GM23248 (cell line): ENCODE results near the gene LGI2. TPM values are rescaled to one million over a fixed set of nuclear protein-coding genes. Genes with fewer than 3 reads are reported as not detected.

ENCODE experiments used
- DNase-seq: peaks from one replicate; pipeline ENCODE4 v3.0.0-alpha.2; 2015
- H2AFZ ChIP-seq: fragments of 200-600 bp; sonication (generic); 2 replicates; pipeline ENCODE4 v1.6.1; 2016; ENCODE audit warnings: antibody characterized with exemption
- H3F3A ChIP-seq: fragments of 200-600 bp; sonication (generic); 2 replicates; pipeline ENCODE4 v1.6.1; 2016; ENCODE audit warnings: mild to moderate bottlenecking, antibody characterized with exemption, mixed run types; ENCODE audit not compliant: insufficient read depth
- H3K27ac ChIP-seq: fragments of 200-600 bp; sonication (generic); 2 replicates; pipeline ENCODE4 v1.5.1; 2016; ENCODE audit warnings: mild to moderate bottlenecking
- H3K27me3 ChIP-seq: fragments of 200-600 bp; sonication (generic); replicated peaks from 2 replicates; pipeline ENCODE4 v1.6.1; 2016; ENCODE audit warnings: mild to moderate bottlenecking; ENCODE audit not compliant: insufficient read depth
- H3K36me3 ChIP-seq: fragments of 200-600 bp; sonication (generic); 2 replicates; pipeline ENCODE4 v1.6.1; 2016; ENCODE audit warnings: low read depth, mild to moderate bottlenecking
- H3K4me1 ChIP-seq: fragments of 200-600 bp; sonication (generic); 2 replicates; pipeline ENCODE4 v1.6.1; 2016; ENCODE audit warnings: mild to moderate bottlenecking; ENCODE audit not compliant: insufficient read depth
- H3K4me2 ChIP-seq: fragments of 200-600 bp; sonication (generic); one replicate; pipeline ENCODE4 v1.6.1; 2016; ENCODE audit warnings: mild to moderate bottlenecking; ENCODE audit not compliant: unreplicated experiment
- H3K4me3 ChIP-seq: fragments of 200-600 bp; sonication (generic); 2 replicates; pipeline ENCODE4 v1.5.1; 2016; ENCODE audit warnings: mild to moderate bottlenecking
- H3K79me2 ChIP-seq: fragments of 200-600 bp; sonication (generic); 2 replicates; pipeline ENCODE4 v1.6.1; 2016; ENCODE audit warnings: mild to moderate bottlenecking; ENCODE audit not compliant: insufficient read depth
- H3K9ac ChIP-seq: fragments of 200-600 bp; sonication (generic); 2 replicates; pipeline ENCODE4 v1.6.1; 2016; ENCODE audit warnings: mild to moderate bottlenecking
- H3K9me2 ChIP-seq: fragments of 200-600 bp; sonication (generic); 2 replicates; pipeline ENCODE4 v1.6.1; 2016; ENCODE audit warnings: mixed run types, mild to moderate bottlenecking, moderate library complexity; ENCODE audit not compliant: insufficient read depth
- H3K9me3 ChIP-seq: fragments of 200-600 bp; sonication (generic); one replicate; pipeline ENCODE4 v1.6.1; 2017; ENCODE audit warnings: low read depth
- H4K20me1 ChIP-seq: fragments of 200-600 bp; sonication (generic); 2 replicates; pipeline ENCODE4 v1.6.0; 2016; ENCODE audit not compliant: insufficient read depth
- EZH2 ChIP-seq: fragments of 200-600 bp; sonication (generic); IDR thresholded peaks from 2 replicates; pipeline ENCODE4 v1.6.1; 2018; ENCODE audit warnings: antibody characterized with exemption, mild to moderate bottlenecking; ENCODE audit not compliant: insufficient read depth, poor library complexity, severe bottlenecking
- EZH2phosphoT487 ChIP-seq: fragments of 200-600 bp; sonication (generic); IDR thresholded peaks from 2 replicates; pipeline ENCODE4 v1.6.1; 2018; ENCODE audit warnings: antibody characterized with exemption, moderate library complexity, mild to moderate bottlenecking, low read depth; ENCODE audit not compliant: insufficient read depth
- whole genome bisulfite sequencing, 2 experiments: methylation state at CpG; one replicate each; pipeline ENCODE4 v1.1.6; 2015 to 2017; ENCODE audit warnings: low lambda C conversion rate in 2 of 2, low coverage in 1 of 2; ENCODE audit errors: missing lambda C conversion rate in 2 of 2; 5-methylcytosine and 5-hydroxymethylcytosine counted together
- in situ Hi-C: fragments of 300-500 bp; cut with MboI; formaldehyde crosslinking; loops from 2 replicates; pipeline ENCODE4 v1.15.0; 2020
- polyA plus RNA-seq: library from polyadenylated mRNA; unstranded; fragments of >200 nt; fragmentation: Nextera tagmentation; extraction: Ambion mirVana; gene quantifications from 2 replicates; pipeline ENCODE4 v1.2.1, GENCODE V29; 2016
- total RNA-seq: library from RNA; depleted of rRNA; stranded (reverse); fragments of >200 nt; shearing (Covaris generic); gene quantifications from 2 replicates; pipeline ENCODE4 v1.2.3, GENCODE V29; 2014

Gene LGI2
- total and polyA plus RNA-seq, 2 experiments from 2014 or later: not detected

DNA sequence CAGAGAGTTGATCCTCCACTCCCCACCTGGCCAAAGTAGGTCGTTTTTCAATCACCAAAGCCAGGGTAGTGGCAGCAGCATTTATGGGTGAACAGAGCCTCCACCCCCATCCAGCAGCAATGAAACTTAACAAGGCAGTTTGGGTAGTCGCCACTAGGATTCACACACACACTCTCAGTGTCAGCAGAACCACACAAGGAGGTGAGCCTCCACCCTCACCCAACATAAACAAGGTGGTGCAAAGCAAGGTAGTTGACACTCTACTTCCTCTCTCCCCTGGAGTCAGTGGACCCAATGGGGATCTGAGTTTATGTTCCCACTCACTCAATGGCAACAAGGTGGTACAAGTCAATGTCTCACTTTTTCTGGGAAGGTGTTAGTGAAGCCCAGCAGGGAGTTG lies 67.5 kb downstream of the LGI2 start:
- no peak overlapping the region for H3K4me3 ChIP-seq
- H3K36me3 ChIP-seq: no peaks in the 10 kb centered on the region
- no peaks in the 10 kb centered on the region for H3K27me3 ChIP-seq
- H3K9ac ChIP-seq: no peak overlapping the region
- no peak overlapping the region for H2AFZ ChIP-seq
- H3K9me3 ChIP-seq: no peaks in the 10 kb centered on the region
- H3K27ac ChIP-seq: no peak overlapping the region
- DNase-seq: no peak
- WGBS, 2 experiments: 21 to 34% methylated on average over 2 of the region's 2 CpGs
- no peaks in the 10 kb centered on the region for H3K9me2 ChIP-seq
- H3F3A ChIP-seq: no peaks in the 10 kb centered on the region
- in situ Hi-C loops: no loop called here
- no peaks in the 10 kb centered on the region for H3K4me1 ChIP-seq
- TF ChIP-seq EZH2 (no peak), EZH2phosphoT487 (no peak)
- no peaks in the 10 kb centered on the region for H3K79me2 ChIP-seq
- H4K20me1 ChIP-seq: no peaks in the 10 kb centered on the region
- H3K4me2 ChIP-seq: no peak overlapping the region

DNA sequence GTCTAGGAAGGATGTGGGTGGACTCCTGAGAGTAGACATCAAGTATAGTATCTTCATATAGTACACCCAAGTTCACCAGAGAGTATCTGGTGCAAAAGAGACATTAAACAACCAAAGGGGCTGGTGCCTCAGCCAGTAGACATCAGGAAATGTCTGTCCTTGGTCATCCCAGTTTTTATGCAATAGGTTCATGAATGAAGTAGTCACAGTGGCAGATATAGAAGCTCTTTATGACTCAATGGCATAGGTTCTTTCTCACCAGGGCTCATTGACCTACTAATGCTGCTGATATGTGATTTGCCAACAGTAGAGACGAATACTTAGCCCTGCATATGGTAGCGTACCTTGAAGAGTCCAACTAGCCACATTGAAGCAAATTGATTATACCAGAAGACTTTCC lies 72.9 kb downstream of the LGI2 start:
- in situ Hi-C loops: no loop called here
- no peak for TF ChIP-seq EZH2
- no peak for TF ChIP-seq EZH2phosphoT487
- Histone ChIP-seq H3K27ac (no peak overlapping the region), H3K4me3 (no peak overlapping the region), H3F3A (no peaks in the 10 kb centered on the region), H3K79me2 (no peaks in the 10 kb centered on the region), H3K9me3 (no peaks in the 10 kb centered on the region), H3K9me2 (no peaks in the 10 kb centered on the region), H3K27me3 (peaks cover 11% of the 10 kb centered on the region), H3K9ac (no peak overlapping the region), H3K4me1 (no peaks in the 10 kb centered on the region), H3K36me3 (no peaks in the 10 kb centered on the region), H3K4me2 (no peak overlapping the region), H2AFZ (no peak overlapping the region), H4K20me1 (no peaks in the 10 kb centered on the region)
- no peak for DNase-seq
- 41 to 54% methylated on average over 2 of the region's 2 CpGs for WGBS, 2 experiments

- no peak overlapping the region for H3K27ac ChIP-seq
- TF ChIP-seq EZH2phosphoT487: no peak
- TF ChIP-seq EZH2: no peak
- H3K27me3 ChIP-seq: peaks cover 16% of the 10 kb centered on the region
- H3K4me2 ChIP-seq: no peak overlapping the region
- no peak for DNase-seq
- WGBS, 2 experiments: 80 to 88% methylated on average over 2 of the region's 2 CpGs
- H3K36me3 ChIP-seq: no peaks in the 10 kb centered on the region
- H2AFZ ChIP-seq: no peak overlapping the region
- H4K20me1 ChIP-seq: no peaks in the 10 kb centered on the region
- H3K9me2 ChIP-seq: no peaks in the 10 kb centered on the region
- H3K4me1 ChIP-seq: no peaks in the 10 kb centered on the region
- H3K4me3 ChIP-seq: no peak overlapping the region
- no peaks in the 10 kb centered on the region for H3K79me2 ChIP-seq
- no peaks in the 10 kb centered on the region for H3F3A ChIP-seq
- H3K9me3 ChIP-seq: no peaks in the 10 kb centered on the region
- H3K9ac ChIP-seq: no peak overlapping the region
- in situ Hi-C loops: no loop called here
These were observed 74.0 kb downstream of the LGI2 start for GRCh38 chr4:24956763-24957162.

DNA sequence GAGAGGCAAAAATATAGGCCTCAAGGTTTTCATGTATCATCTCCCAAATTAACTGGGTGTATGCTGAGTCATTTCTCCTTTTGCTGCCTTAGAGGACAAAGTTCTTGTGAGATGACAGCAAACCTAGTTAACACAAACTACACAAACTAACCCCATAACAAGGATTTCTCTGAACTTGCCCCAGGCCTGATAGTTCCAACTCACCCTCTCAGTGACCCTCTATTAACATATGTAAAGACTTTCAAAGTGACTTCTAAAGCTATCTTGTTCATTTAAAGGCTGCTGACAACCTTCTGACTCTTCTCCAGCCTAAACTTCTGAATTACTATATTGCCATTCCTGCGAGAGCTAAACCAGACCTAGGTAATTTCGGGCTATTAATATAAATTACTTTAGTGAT lies 74.7 kb downstream of the LGI2 start:
- Histone ChIP-seq H3K36me3 (no peaks in the 10 kb centered on the region), H2AFZ (no peak overlapping the region), H3K4me2 (no peak overlapping the region), H3K4me1 (no peaks in the 10 kb centered on the region), H3K27me3 (peaks cover 19% of the 10 kb centered on the region), H4K20me1 (no peaks in the 10 kb centered on the region), H3K79me2 (no peaks in the 10 kb centered on the region), H3K9me3 (no peaks in the 10 kb centered on the region), H3K4me3 (no peak overlapping the region), H3K27ac (no peak overlapping the region), H3F3A (no peaks in the 10 kb centered on the region), H3K9me2 (no peaks in the 10 kb centered on the region), H3K9ac (no peak overlapping the region)
- DNase-seq: no peak
- 61 to 62% methylated on average over 2 of the region's 2 CpGs for WGBS, 2 experiments
- no peak for TF ChIP-seq EZH2phosphoT487
- TF ChIP-seq EZH2: no peak
- in situ Hi-C loops: no loop called here

GRCh38 chr4:24952667-24953066 lies 78.1 kb downstream of the LGI2 start:
- Histone ChIP-seq H3K9ac (no peak overlapping the region), H3K36me3 (no peaks in the 10 kb centered on the region), H2AFZ (no peak overlapping the region), H4K20me1 (no peaks in the 10 kb centered on the region), H3K9me2 (no peaks in the 10 kb centered on the region), H3F3A (no peaks in the 10 kb centered on the region), H3K27me3 (peaks cover 31% of the 10 kb centered on the region), H3K4me2 (no peak overlapping the region), H3K27ac (no peak overlapping the region), H3K9me3 (no peaks in the 10 kb centered on the region), H3K4me1 (no peaks in the 10 kb centered on the region), H3K79me2 (no peaks in the 10 kb centered on the region), H3K4me3 (no peak overlapping the region)
- in situ Hi-C loops: no loop called here
- WGBS, 2 experiments: 15 to 20% methylated on average over 4 of the region's 4 CpGs
- no peak for DNase-seq
- TF ChIP-seq EZH2phosphoT487: no peak
- no peak for TF ChIP-seq EZH2
